Endothelial cell of umbilical vein (primary cell): Measurements from ENCODE around the gene CD37. TPM values are rescaled to one million over a fixed set of nuclear protein-coding genes. Genes with fewer than 3 reads are reported as not detected.

Experiments
- BruUV-seq: library from RNA; stranded (reverse); fragments of 400-500 nt; replicated peaks from 2 replicates; lab custom pipeline; 2021; lab: Mats Ljungman, UMichigan
- CTCF ChIA-PET: fragments of 300-600, 350-600 bp; sonication (Branson Sonifier 250); formaldehyde crosslinking; loops from one replicate; lab custom pipeline; 2021; ENCODE audit warnings: antibody characterized with exemption, inconsistent platforms; lab: Charles Lee
- POLR2A ChIA-PET: fragments of 300-600, 350-600 bp; sonication (Branson Sonifier 250); formaldehyde crosslinking; loops from one replicate; lab custom pipeline; 2021; ENCODE audit warnings: antibody characterized with exemption, inconsistent platforms; lab: Charles Lee
- DNase-seq: peaks from one replicate; pipeline ENCODE4 v3.0.0-alpha.2; 2011; ENCODE audit warnings: low read depth, low spot score
- FAIRE-seq: peaks from 2 replicates; lab custom pipeline; 2011; peaks lifted over from hg19 to GRCh38; lab: Jason Lieb, UNC
- H2AFZ ChIP-seq: 2 replicates; pipeline ENCODE4 v1.6.0; 2012; ENCODE audit warnings: low read depth, low read length, control low read depth, inconsistent platforms
- H3K27ac ChIP-seq: 2 replicates; pipeline ENCODE4 v1.5.1; 2011; ENCODE audit warnings: low read depth, mild to moderate bottlenecking, control low read depth, low read length, moderate library complexity; ENCODE audit not compliant: insufficient read depth
- H3K27me3 ChIP-seq, 2 experiments: 2 replicates each; pipeline versions ENCODE4 v1.6.0 to v1.6.1; 2011; ENCODE audit warnings: low read length in 2 of 2, mixed read lengths in 1 of 2; ENCODE audit not compliant: control insufficient read depth in 2 of 2, insufficient read depth in 2 of 2
- H3K36me3 ChIP-seq, 2 experiments: 2 replicates in 1 of 2; 3 replicates in 1 of 2; pipeline ENCODE4 v1.5.1; 2011; ENCODE audit warnings: low read length in 2 of 2, mild to moderate bottlenecking in 1 of 2, moderate library complexity in 1 of 2; ENCODE audit not compliant: control insufficient read depth in 2 of 2, insufficient read depth in 2 of 2; ENCODE audit errors: extremely low read depth in 1 of 2
- H3K4me1 ChIP-seq: 3 replicates; pipeline ENCODE4 v1.5.1; 2011; ENCODE audit warnings: mild to moderate bottlenecking, low read length; ENCODE audit not compliant: control insufficient read depth, insufficient read depth; ENCODE audit errors: extremely low read depth
- H3K4me2 ChIP-seq: 2 replicates; pipeline ENCODE4 v1.6.1; 2011; ENCODE audit warnings: low read length, control low read depth, mixed read lengths; ENCODE audit not compliant: insufficient read depth
- H3K4me3 ChIP-seq, 3 experiments: fragments of 200-600 bp in 1 of 3; sonication (generic), shearing (Covaris generic) in 1 of 3; replicated peaks in 1 of 3; 2 replicates each; pipeline ENCODE4 v1.5.1; 2011 to 2016; ENCODE audit warnings: control low read depth in 3 of 3, low read length in 3 of 3, mild to moderate bottlenecking in 2 of 3, inconsistent platforms in 1 of 3, low read depth in 1 of 3, moderate library complexity in 1 of 3; ENCODE audit not compliant: insufficient read depth in 1 of 3
- H3K79me2 ChIP-seq: 2 replicates; pipeline ENCODE4 v1.6.0; 2012; ENCODE audit warnings: low read length, inconsistent platforms; ENCODE audit not compliant: control insufficient read depth, insufficient read depth
- H3K9ac ChIP-seq: replicated peaks from 2 replicates; pipeline ENCODE3; 2011; ENCODE audit warnings: low read length, control low read depth; ENCODE audit not compliant: insufficient read depth; ENCODE audit errors: extremely low read depth
- H3K9me1 ChIP-seq: replicated peaks from 3 replicates; pipeline ENCODE4 v1.6.0; 2011; ENCODE audit warnings: mild to moderate bottlenecking, low read length; ENCODE audit not compliant: control insufficient read depth, insufficient read depth; ENCODE audit errors: extremely low read depth
- H3K9me3 ChIP-seq: replicated peaks from 2 replicates; pipeline ENCODE4 v1.5.1; 2012; ENCODE audit warnings: low read length, inconsistent platforms; ENCODE audit not compliant: control insufficient read depth, insufficient read depth
- H4K20me1 ChIP-seq: replicated peaks from 2 replicates; pipeline ENCODE3; 2011; ENCODE audit warnings: mild to moderate bottlenecking, low read length; ENCODE audit not compliant: control insufficient read depth, insufficient read depth; ENCODE audit errors: extremely low read depth
- FOS ChIP-seq: IDR thresholded peaks from 2 replicates; pipeline ENCODE4 v1.6.1; 2011; ENCODE audit warnings: mild to moderate bottlenecking, low read length, moderate library complexity, borderline replicate concordance; ENCODE audit not compliant: insufficient read depth
- GATA2 ChIP-seq: IDR thresholded peaks from 2 replicates; pipeline ENCODE4 v1.7.0; 2011; ENCODE audit warnings: low read depth, mild to moderate bottlenecking, moderate library complexity, mixed read lengths, low read length; ENCODE audit not compliant: insufficient read length, insufficient read depth
- JUN ChIP-seq: IDR thresholded peaks from 2 replicates; pipeline ENCODE4 v1.6.1; 2011; ENCODE audit warnings: borderline replicate concordance, low read depth; ENCODE audit not compliant: insufficient read length, insufficient read depth
- MYC ChIP-seq: IDR thresholded peaks from one replicate; pipeline ENCODE4 v1.6.1; 2011; ENCODE audit warnings: mild to moderate bottlenecking, low read depth, low read length
- POLR2AphosphoS5 ChIP-seq: IDR thresholded peaks from 2 replicates; pipeline ENCODE4 v1.6.1; 2012; ENCODE audit warnings: low read depth, mild to moderate bottlenecking, control low read depth, low read length, moderate library complexity; ENCODE audit not compliant: insufficient read depth
- dilution Hi-C: fragments of 300-500 bp; cut with MboI; formaldehyde crosslinking; loops from one replicate; pipeline ENCODE4 v1.15.0; 2019; ENCODE audit warnings: low sequenced_read_pairs; ENCODE audit not compliant: extremely low pct_ligation_motif_present
- intact Hi-C: fragments of 100-400 bp; cut with micrococcal nuclease; formaldehyde crosslinking; loops from one replicate; pipeline ENCODE4 v1.10.0; 2022
- polyA plus RNA-seq, 4 experiments: library from polyadenylated mRNA; depleted of rRNA in 3 of 4; stranded (reverse) in 3 of 4; unstranded in 1 of 4; fragments of >200 nt; gene quantifications; 2 replicates each; pipeline versions ENCODE4 v1.2.1 to v1.2.3, GENCODE V29; 2011 to 2012; ENCODE audit warnings: missing spikeins in 1 of 4
- total RNA-seq: library from RNA; stranded (reverse); gene quantifications from 2 replicates; pipeline ENCODE4 v1.2.3, GENCODE V29; 2021
- TF ChIP-seq, protein P1 (sequence below), 2 donors: IDR thresholded peaks; 1 replicate in 1 of 2; 2 replicates in 1 of 2; pipeline ENCODE4 v1.5.1; 2011; ENCODE audit warnings: low read length in 2 of 2, mild to moderate bottlenecking in 2 of 2, moderate library complexity in 2 of 2, control low read depth in 1 of 2, inconsistent platforms in 1 of 2, low read depth in 1 of 2; ENCODE audit not compliant: insufficient read depth in 1 of 2; ENCODE audit errors: extremely low read depth in 1 of 2
- TF ChIP-seq, protein P2 (sequence below): IDR thresholded peaks from 2 replicates; pipeline ENCODE4 v1.6.1; 2011; ENCODE audit not compliant: insufficient read depth, insufficient read length

The CD37 gene
- total and polyA plus RNA-seq, 2 donors (not counting 3 experiments of a cell fraction or from before 2014, with no cell fraction given), result not detected

DNA sequence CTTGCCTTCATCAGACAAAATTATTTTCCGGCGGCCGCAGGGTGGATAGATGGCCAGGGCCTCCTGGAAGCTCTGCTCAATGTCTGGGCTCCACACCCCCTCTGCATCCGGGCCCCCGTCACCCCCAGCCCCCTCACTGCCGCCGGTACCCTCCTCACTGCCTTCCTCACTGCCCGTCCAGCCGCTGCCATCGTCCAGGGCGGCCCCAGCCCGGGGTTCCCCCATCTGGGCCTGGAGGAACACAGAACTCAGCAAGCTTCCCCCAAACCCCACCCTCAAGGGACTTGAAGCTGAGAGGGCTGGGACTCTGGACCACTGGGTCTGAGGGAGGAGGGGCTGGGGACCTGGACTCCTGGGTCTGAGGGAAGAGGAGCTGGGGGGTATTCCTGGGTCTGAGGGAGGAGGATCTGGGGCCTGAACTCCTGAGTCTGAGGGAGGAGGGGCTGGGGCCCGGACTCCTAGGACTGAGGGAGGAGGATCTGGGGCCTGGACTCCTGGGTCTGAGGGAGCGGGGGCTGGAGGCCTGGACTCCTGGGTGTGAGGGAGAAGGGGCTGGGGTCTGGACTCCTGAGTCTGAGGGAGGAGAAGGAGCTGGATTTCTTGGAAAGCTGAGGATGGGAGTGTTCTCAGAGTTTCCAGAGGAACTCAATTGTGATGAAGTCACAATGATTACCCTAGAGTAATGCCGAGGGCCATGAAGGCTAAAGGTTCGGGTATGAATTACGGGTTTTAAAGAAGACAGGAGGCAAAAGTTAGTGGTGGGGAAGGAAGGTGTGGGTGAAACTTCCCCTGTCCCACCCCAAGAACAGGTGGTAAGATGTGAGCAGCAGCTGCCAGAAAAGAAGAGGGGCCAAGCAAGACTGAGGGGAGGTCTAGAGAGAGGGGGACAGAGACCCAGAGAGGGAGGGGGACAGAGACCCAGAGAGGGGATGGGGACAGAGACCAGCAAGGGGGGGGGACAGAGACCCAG lies 24.9 kb downstream of the CD37 start:
- TF ChIP-seq, protein P1, sequence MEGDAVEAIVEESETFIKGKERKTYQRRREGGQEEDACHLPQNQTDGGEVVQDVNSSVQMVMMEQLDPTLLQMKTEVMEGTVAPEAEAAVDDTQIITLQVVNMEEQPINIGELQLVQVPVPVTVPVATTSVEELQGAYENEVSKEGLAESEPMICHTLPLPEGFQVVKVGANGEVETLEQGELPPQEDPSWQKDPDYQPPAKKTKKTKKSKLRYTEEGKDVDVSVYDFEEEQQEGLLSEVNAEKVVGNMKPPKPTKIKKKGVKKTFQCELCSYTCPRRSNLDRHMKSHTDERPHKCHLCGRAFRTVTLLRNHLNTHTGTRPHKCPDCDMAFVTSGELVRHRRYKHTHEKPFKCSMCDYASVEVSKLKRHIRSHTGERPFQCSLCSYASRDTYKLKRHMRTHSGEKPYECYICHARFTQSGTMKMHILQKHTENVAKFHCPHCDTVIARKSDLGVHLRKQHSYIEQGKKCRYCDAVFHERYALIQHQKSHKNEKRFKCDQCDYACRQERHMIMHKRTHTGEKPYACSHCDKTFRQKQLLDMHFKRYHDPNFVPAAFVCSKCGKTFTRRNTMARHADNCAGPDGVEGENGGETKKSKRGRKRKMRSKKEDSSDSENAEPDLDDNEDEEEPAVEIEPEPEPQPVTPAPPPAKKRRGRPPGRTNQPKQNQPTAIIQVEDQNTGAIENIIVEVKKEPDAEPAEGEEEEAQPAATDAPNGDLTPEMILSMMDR (IDR thresholded peaks at IDR 0.05; ENCODE audit: extremely low read depth in 1 of 2, insufficient read depth in 1 of 2, low read depth in 1 of 2, low read length in 2 of 2), result no peak
- TF ChIP-seq FOS (no peak), MYC (no peak), POLR2AphosphoS5 (no peak), GATA2 (no peak), JUN (no peak)
- TF ChIP-seq, protein P2, sequence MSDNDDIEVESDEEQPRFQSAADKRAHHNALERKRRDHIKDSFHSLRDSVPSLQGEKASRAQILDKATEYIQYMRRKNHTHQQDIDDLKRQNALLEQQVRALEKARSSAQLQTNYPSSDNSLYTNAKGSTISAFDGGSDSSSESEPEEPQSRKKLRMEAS, result no peak
- FAIRE-seq (peak; percentile 4), DNase-seq (no peak)
- Histone ChIP-seq H3K27ac (no peak overlapping the region), H3K4me3 (peak overlapping the region in 2 of 3 experiments; percentile 2 to 97), H3K4me1 (peaks cover 35% of the 10 kb centered on the region), H3K36me3 (peaks cover 7 to 9% of the 10 kb centered on the region in 2 experiments), H3K79me2 (peaks cover 40% of the 10 kb centered on the region), H3K9ac (peak overlapping the region; percentile 98), H4K20me1 (no peaks in the 10 kb centered on the region), H3K9me3 (no peaks in the 10 kb centered on the region), H2AFZ (no peak overlapping the region), H3K9me1 (no peaks in the 10 kb centered on the region), H3K27me3 (no peaks in the 10 kb centered on the region), H3K4me2 (peak overlapping the region; percentile 46)
- ChIA-PET POLR2A (no interaction called here), CTCF (no interaction called here)
- dilution Hi-C loops (no loop called here), intact Hi-C loops (no loop called here)
- BruUV-seq, result TSS peak; percentile 47
